Spleen (tissue), 7 donors: ENCODE measurements around the gene RGS17.

Experiments
- CTCF ChIP-seq, 11 experiments: fragments of 200-600 bp in 7 of 11; fragments of 450-650 bp in 4 of 11; sonication (generic) in 4 of 11; IDR thresholded peaks in 8 of 11; conservative IDR thresholded peaks in 3 of 11; 1 replicate in 7 of 11; 2 replicates in 4 of 11; pipeline versions ENCODE4 v1.4.0 to v1.8.0; 2016 to 2021; ENCODE audit warnings: antibody characterized with exemption in 11 of 11, inconsistent platforms in 4 of 11, mild to moderate bottlenecking in 1 of 11
- POLR2AphosphoS5 ChIP-seq, 3 donors: sonication (generic); formaldehyde crosslinking; IDR thresholded peaks; one replicate each; pipeline ENCODE4 v1.5.1; 2017; ENCODE audit warnings: antibody characterized with exemption in 3 of 3
- donor health status: DM: no; HTN: no; CAD: no; lungs with moderate emphysema.
- donor health status: DM: no; HTN: no; CAD: no.
- donor health status: DM: no; HTN: no; CAD: no.

- no peak for TF ChIP-seq POLR2AphosphoS5 (IDR thresholded peaks at IDR 0.05)
- peak in 1 of 11 experiments; percentile 20 for TF ChIP-seq CTCF (IDR thresholded peaks at IDR 0.05 in 8 of 11, conservative IDR thresholded peaks at IDR 0.05 in 3 of 11)
Measured at GRCh38 chr6:153032255-153032882, 98.7 kb downstream of the RGS17 start.
